Measurements from ENCODE around the gene DUSP16.

The DUSP16 gene

GRCh38 chr12:12433203-12433731, 129.4 kb downstream of the DUSP16 start:
- DNase-seq: no peak

GRCh38 chr12:12432364-12432763, 130.3 kb downstream of the DUSP16 start:
- DNase-seq: no peak

DNA sequence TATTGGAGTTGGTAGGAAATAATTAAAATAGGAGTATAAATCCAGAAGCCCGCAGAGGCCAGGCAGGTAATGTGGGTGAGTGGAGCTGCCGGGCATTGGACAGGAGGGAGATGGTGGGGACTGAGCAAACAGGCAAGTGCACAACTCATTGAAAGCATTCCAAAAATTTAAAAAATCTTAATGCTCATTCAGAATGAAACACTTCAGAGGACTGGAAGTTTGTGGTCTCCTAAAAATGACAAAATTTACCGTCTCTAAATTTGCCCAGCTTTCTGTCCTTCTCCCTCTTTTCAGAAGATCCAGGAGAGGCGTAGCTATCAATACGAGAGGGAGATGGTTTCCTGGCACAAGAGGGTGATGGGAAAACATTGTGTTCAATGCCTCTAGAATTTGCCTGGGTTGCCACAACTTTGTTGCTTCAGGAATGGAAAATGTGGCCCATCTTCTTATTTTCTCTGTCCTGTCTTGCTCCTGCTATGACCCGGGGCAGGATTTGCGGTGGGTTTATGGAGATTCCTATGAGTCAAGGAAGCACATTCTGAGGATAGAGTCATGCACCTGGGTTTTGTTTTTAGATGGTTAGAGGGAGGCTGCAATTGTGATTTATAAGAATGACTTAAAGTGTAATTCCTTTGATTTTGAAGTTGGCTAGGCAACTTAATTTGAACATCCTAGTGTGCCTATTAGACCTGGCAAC, 133.6 kb downstream of the DUSP16 start:
- DNase-seq: peak; percentile 32

- DNase-seq: no peak
Measured at GRCh38 chr12:12428047-12428446, 134.6 kb downstream of the DUSP16 start.

- no peak for DNase-seq
Measured at GRCh38 chr12:12427568-12427967, 135.1 kb downstream of the DUSP16 start.

DNA sequence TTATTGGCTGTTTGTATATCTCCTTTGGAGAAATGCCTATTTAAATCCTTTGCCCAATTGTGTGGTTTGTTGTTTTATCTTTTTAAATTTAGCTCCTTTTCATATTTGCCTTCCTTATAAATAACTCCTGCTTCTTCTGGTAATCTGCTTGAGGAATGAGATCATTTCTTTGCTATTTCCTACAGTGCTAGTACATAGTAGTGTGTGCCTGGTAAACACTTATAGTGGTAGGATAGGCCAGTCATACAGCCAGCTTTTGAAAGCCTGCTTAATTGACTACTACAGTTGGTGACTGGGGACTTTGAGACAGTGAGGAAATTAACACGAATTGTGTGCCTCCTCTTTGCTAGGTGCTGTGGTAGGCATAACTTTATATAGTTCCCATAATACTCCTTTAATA, 137.0 kb downstream of the DUSP16 start:
- no peak for DNase-seq

DNA sequence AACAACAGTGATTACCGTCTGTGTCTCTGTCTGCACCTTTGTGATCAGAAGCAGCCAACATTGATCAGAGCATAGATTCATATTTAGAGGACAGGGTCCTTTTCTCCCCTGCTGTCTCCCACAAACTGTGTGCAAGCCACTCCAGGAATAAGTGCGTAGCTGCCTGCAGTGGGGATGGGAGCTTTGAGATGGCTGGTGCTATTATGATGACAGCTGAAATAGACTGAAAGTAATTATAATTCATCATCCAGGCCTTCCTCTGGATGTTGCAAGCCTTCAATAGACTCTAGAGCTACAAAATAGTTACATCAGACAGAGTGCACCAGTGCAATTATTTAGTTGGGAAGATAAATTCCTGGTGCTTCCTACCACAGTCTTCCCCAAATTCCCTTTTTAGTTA, 137.7 kb downstream of the DUSP16 start:
- DNase-seq: no peak

All from stimulated activated CD4-positive, alpha-beta T cell treated with anti-CD3 and anti-CD28 coated beads, Interleukin-1b, Interleukin-23, amount 100 ng/mL, for 48 hours (primary cell).